Measurements from ENCODE around the gene HS1BP3. TPM values are rescaled to one million over a fixed set of nuclear protein-coding genes. Genes with fewer than 3 reads are reported as not detected.

The HS1BP3 gene
- total RNA-seq, 1 donor from 2014 or later = 20.1 TPM

DNA sequence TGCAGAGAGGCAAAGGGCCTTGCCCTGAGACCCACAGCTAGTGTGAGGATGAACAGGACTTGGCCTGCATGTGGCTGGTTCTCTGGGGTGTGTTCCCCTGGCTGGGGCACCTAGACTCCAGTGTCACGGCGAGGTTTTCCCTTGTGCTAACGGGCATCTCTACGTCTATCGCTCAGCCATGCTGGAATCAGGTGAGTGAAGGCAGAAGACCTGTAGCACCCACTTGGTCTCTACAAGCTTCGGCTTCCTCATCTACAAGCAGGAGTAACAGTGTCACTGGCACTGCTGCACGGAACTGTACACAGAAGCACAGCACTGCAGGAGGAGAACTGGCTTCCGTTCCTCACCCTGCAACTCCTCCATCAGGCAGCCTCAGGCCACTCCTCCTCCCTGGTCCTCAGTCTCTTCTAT is 30.6 kb downstream of the HS1BP3 start:
- no peak for ATAC-seq
- DNase-seq (ENCODE audit: low spot score) = no peak

- DNase-seq (ENCODE audit: low spot score) (no peak), ATAC-seq (no peak)
These were observed 31.3 kb downstream of the HS1BP3 start for GRCh38 chr2:20619624-20620024.

- ATAC-seq (no peak), DNase-seq (ENCODE audit: low spot score) (no peak)
These were observed 31.9 kb downstream of the HS1BP3 start for GRCh38 chr2:20618886-20619521.

GRCh38 chr2:20618468-20618885 is 32.4 kb downstream of the HS1BP3 start:
- DNase-seq (ENCODE audit: low spot score) = peak; percentile 56

DNA sequence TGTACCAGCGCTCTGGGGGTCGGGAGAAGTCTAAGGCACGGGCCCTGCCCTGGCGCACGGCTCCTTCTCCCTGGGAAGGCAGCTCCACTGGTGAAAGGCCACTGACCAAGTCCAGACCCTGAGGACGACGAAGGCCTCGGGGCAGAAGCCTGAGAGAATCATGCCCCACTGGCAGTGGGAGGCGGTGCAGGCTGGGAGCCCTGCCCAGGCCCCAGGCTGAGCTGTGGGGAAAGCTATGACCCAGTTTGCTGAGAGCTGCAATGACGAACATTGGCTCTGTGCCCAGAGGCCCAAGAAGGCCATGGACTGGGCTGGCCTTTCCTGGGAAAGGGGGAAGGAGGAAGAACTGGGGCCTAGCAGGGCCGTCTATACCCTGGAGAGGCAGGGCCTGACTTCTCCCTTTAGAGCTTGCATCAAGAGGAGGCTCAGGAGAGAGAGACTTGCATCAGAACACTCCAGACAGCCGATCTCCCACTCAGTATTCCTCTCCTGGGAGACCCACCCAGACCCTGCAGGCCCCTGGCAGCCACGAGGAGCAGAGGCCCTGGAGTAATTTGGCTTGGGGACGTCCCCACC is 32.9 kb downstream of the HS1BP3 start:
- DNase-seq (ENCODE audit: low spot score) (peak; percentile 98), ATAC-seq (peak; percentile 86)

More at GRCh38 chr2:20618468-20618885, 32.4 kb downstream of the HS1BP3 start:
- peak; percentile 6 for ATAC-seq

DNA sequence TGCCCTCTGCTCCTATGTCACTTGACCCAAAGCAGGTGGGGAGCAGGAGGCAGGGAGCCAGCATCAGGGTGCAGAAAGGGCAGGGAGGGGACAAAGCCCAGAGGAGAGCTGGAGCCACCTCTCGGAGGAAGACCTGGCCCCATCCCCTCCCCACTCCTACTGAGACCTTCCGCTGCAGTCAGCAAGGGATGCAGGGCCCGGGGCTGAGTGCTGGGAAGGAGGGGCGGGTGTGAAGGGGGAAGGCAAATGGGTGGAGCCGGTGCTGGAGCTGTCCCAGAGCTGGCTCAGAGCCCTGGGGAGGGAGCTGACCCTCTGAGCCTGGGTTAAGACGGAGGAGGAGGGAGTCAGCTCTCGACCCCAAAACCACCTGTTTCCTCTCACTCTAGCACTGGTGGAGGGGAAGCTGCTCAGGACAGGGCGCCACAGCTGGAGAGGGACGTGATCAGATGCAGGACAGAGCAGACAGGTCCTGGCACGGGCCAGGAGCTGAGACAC is 33.8 kb downstream of the HS1BP3 start:
- ATAC-seq (peak; percentile 46), DNase-seq (ENCODE audit: low spot score) (peak; percentile 73)

- no peak for ATAC-seq
- DNase-seq (ENCODE audit: low spot score) = no peak
These were observed 34.5 kb downstream of the HS1BP3 start for GRCh38 chr2:20616341-20616871.

DNA sequence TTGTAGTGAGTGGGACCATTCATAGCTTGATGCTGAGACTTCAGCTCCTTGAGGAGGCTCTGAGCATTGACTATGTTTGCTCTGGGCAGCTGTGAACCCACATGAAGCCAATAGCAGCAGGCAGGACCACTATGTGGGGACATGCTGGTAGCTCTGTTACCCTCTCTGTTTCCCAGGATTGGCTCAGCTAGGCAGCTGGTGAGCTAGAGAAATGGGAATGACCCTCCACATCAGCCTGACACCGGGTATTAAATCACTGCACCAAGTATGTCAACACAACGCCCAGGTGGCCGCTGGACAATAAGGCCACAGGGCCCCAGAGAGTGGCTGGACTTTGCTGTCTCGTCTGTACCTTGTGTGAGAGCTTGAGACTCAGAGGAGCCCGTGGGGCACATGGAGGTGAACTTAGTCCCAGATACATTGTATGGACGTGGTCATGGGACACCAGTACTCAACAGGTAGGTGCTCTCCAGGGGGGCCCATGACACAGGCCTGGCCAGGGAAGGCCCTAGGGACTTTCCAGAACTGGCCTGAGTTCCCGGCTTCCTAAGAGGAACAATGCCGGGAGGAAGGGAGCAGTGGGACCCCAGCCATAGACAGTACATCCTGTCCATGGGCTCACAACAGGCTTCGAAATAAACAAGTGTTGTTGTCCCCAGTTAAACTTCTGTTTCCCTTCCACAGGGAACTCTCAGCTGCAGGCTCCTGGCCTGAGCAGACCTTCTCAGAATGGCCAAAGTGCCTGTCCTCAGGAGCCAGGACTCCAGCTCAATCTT is 35.2 kb downstream of the HS1BP3 start:
- no peak for ATAC-seq

DNA sequence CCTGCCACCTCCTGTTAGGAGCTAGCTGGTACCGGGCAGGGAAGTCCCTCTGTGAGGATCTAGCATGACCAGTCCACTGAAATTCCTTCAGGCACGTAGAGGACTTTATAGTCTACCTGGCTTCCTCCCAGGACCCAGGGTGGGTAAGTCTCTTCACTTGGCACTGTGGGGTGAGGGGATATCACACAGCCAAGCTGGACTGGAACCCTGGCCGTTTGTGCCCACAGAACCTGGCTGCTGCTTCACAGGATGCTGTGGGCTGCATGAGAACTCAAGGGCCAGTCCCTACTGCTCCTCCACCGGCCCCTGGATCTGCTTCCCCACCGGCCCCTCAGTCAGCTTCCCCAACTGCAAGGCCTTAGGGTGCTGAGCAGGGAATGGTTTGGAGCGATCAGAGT is 35.8 kb downstream of the HS1BP3 start:
- ATAC-seq (no peak), DNase-seq (ENCODE audit: low spot score) (no peak)

More for the DNA sequence above, 35.2 kb downstream of the HS1BP3 start:
- peak; percentile 54 for DNase-seq (ENCODE audit: low spot score)

- no peak for ATAC-seq
- DNase-seq (ENCODE audit: low spot score) = peak; percentile 48
These were observed 36.5 kb downstream of the HS1BP3 start for GRCh38 chr2:20614201-20615067.

DNA sequence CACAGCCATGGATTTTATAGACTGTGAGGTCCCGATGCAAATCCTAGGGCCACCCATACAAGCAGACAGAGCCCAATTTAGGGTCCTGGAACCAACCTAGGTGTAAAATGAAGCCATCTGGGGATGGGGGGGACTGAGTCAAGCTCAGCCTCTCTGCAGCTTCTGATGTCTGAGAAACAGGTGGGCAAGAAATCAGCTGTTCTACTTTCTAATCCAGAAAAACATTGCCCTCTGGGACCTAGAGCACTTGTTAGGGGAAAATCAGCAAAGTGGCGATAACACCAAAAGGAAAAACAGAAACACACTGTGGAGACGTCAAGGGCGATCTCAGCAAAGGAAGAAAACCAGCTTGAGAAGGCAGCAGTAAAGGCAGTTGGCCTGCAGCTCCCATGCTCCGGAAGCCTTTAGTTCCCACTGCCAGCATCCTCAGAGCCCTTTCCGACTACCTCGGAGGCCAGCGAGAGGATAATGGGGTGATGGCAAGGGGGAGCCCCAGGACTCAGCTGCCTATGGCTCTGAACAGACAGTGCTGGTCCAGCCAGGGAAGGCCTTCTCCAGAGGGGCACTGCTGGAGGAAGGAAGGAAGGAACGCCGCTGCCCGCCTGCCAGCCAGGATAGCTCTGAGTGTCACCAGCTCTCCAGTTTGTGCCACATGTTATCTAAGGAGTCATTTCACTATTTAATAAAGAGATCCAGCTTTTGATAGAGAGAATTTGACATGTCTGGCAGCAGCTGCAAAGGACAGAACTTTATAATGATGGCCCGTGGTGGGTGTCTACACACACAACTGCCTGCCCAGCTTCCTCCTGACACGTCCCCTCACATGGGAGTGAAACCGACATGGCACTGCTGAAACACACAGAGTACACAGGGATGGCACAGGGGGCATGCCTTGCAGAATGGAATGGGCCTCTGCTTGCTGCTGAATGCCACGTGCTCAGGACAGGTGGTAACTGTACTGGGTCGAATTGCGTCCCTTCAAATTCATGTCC is 37.7 kb downstream of the HS1BP3 start:
- ATAC-seq (no peak), DNase-seq (ENCODE audit: low spot score) (no peak)

DNA sequence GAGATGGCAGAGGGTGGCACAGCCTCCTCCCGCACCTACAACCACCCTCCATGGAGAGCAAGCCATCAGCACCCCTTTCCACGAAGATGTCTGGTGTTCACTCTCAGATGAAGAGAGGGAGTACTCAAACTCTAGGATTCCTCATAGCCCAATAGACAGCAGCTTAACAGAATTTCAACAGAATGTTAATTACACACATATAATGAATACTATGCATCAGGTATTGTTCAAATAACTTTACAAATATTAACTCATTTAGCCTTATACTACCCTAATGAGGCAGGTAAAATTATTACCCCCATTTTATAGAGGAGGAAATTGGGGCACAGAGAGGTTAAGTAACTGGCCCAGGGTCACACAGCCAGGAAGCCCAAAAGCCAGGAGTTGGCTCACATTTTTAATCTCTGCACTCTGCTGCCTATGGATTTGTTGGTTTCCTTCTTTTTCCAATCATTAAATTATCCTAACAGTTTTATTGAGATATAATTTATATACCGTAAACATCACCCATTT is 39.0 kb downstream of the HS1BP3 start:
- DNase-seq (ENCODE audit: low spot score) (no peak), ATAC-seq (no peak)

- peak; percentile 83 for DNase-seq (ENCODE audit: low spot score)
- peak; percentile 84 for ATAC-seq
These were observed 39.6 kb downstream of the HS1BP3 start for GRCh38 chr2:20611077-20611843.

- DNase-seq (ENCODE audit: low spot score) (no peak), ATAC-seq (no peak)
These were observed 40.9 kb downstream of the HS1BP3 start for GRCh38 chr2:20609995-20610357.

- DNase-seq (ENCODE audit: low spot score) = peak; percentile 34
- ATAC-seq = no peak
These were observed 41.4 kb downstream of the HS1BP3 start for GRCh38 chr2:20609349-20609994.

GRCh38 chr2:20608666-20609348 is 42.1 kb downstream of the HS1BP3 start:
- DNase-seq (ENCODE audit: low spot score) = peak; percentile 42
- no peak for ATAC-seq

GRCh38 chr2:20607446-20607845 is 43.5 kb downstream of the HS1BP3 start:
- no peak for ATAC-seq
- no peak for DNase-seq (ENCODE audit: low spot score)

All from left lobe of liver (tissue), 2 donors.